Ovary (tissue), 9 donors: ENCODE measurements around the gene NPFFR1. TPM values are rescaled to one million over a fixed set of nuclear protein-coding genes. Genes with fewer than 3 reads are reported as not detected.

Experiments used
- DNase-seq, 5 donors: peaks; one replicate each; pipeline ENCODE4 v3.0.0-alpha.2; 2019 to 2020
- H3K27ac ChIP-seq, 2 donors: fragments of 200-600 bp; one replicate each; pipeline versions ENCODE4 v1.5.1 to v1.8.0; 2019 to 2022
- H3K27me3 ChIP-seq: fragments of 200-600 bp; one replicate; pipeline ENCODE4 v1.8.0; 2022
- H3K36me3 ChIP-seq: fragments of 200-600 bp; sonication (generic); one replicate; pipeline ENCODE4 v1.5.1; 2019
- H3K4me1 ChIP-seq: one replicate; pipeline ENCODE4 v1.8.1; 2013; ENCODE audit warnings: mild to moderate bottlenecking, moderate library complexity; ENCODE audit not compliant: insufficient read depth
- H3K4me3 ChIP-seq: fragments of 200-600 bp; sonication (generic); one replicate; pipeline ENCODE4 v1.5.1; 2017
- H3K9me3 ChIP-seq, 2 donors: fragments of 200-600 bp in 1 of 2; sonication (generic) in 1 of 2; one replicate each; pipeline versions ENCODE4 v1.5.1 to v1.8.1; 2013 to 2019; ENCODE audit warnings: mild to moderate bottlenecking in 1 of 2, moderate library complexity in 1 of 2
- EP300 ChIP-seq: sonication (generic); formaldehyde crosslinking; IDR thresholded peaks from one replicate; pipeline ENCODE4 v1.6.1; 2017; ENCODE audit warnings: antibody characterized with exemption
- POLR2A ChIP-seq: fragments of 450-650 bp; IDR thresholded peaks from one replicate; pipeline ENCODE4 v1.6.1; 2017; ENCODE audit warnings: antibody characterized with exemption, mild to moderate bottlenecking, moderate library complexity
- WGBS, 3 donors: extraction: QIAGEN DNeasy Blood & Tissue Kit in 1 of 3; methylation state at CpG; one replicate each; pipeline versions ENCODE4 v1.1.5 to v1.1.7; 2013 to 2017; 5-methylcytosine and 5-hydroxymethylcytosine counted together
- intact Hi-C, 4 donors: fragments of 100-400 bp; cut with DNase I; formaldehyde crosslinking; loops; one replicate each; pipeline versions ENCODE4 v1.11.0 to v1.15.1; 2022 to 2023
- polyA plus RNA-seq, 2 donors: library from polyadenylated mRNA; stranded (reverse); fragments of 200-250 nt in 1 of 2; fragments of 350-450 nt in 1 of 2; fragmentation: Illumina TruSeq in 1 of 2; extraction: RNeasy Lipid Tissue Mini Kit (QIAGEN cat#74804) in 1 of 2; gene quantifications; one replicate each; pipeline ENCODE4 v1.2.3, GENCODE V29; 2013 to 2014
- total RNA-seq, 7 donors: library from RNA; depleted of rRNA in 2 of 7; stranded (reverse); fragments of >200 nt in 2 of 7; fragmentation: NEBNext Ultra II Directional in 3 of 7; extraction: Animal tissue kit (Norgen Biotek cat#: 25700) in 3 of 7; gene quantifications; one replicate each; pipeline versions ENCODE4 v1.1.0 to v1.2.4, GENCODE V29; 2016 to 2023
- TF ChIP-seq, protein P1 (sequence below), 3 donors: fragments of 450-650 bp in 2 of 3; fragments of 200-600 bp in 1 of 3; IDR thresholded peaks; one replicate each; pipeline versions ENCODE4 v1.5.1 to v1.8.0; 2016 to 2022; ENCODE audit warnings: antibody characterized with exemption in 3 of 3, mild to moderate bottlenecking in 1 of 3
- donor health status: DM: no; HTN: no; CAD: no; lungs with moderate emphysema.
- donor health status: DM: no; HTN: no; CAD: no.
- donor health status: Bipolar disorder and iron deficiency.
- donor health status: DM: yes; HTN: yes; CAD: no.
- donor health status: DM: no; HTN: no; CAD: no.
- donor health status: DM: yes; HTN: yes; CAD: no.

NPFFR1 gene
- total and polyA plus RNA-seq, 9 donors: 0.04 to 1.1 (median 0.20) TPM

DNA sequence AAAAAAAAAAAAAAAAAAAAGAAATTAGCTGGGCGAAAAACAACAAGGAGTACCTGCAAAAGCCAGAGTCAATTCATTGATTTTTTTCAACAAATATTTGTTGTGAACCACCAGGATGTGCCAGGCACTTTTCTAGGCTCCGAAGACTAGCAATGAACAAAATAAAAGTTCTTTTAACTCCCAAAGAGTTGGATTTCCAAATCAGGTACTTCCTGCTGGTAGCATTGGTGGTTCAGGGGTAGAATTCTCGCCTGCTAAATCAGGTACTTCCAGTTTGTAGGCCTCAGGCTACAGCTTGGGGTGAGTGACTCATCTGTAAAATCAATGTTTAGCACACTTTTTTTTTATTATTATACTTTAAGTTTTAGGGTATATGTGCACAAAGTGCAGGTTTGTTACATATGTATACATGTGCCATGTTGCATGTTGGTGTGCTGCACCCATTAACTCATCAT is 61.4 kb downstream of the NPFFR1 start:
- DNase-seq: no peak
- intact Hi-C loops: loop anchor here in 3 of 4 donors (2.0 to 5.0 kb wide), 2 partner anchors 140 to 142 kb away; no protein-coding TSS in a partner anchor
- TF ChIP-seq, protein P1, sequence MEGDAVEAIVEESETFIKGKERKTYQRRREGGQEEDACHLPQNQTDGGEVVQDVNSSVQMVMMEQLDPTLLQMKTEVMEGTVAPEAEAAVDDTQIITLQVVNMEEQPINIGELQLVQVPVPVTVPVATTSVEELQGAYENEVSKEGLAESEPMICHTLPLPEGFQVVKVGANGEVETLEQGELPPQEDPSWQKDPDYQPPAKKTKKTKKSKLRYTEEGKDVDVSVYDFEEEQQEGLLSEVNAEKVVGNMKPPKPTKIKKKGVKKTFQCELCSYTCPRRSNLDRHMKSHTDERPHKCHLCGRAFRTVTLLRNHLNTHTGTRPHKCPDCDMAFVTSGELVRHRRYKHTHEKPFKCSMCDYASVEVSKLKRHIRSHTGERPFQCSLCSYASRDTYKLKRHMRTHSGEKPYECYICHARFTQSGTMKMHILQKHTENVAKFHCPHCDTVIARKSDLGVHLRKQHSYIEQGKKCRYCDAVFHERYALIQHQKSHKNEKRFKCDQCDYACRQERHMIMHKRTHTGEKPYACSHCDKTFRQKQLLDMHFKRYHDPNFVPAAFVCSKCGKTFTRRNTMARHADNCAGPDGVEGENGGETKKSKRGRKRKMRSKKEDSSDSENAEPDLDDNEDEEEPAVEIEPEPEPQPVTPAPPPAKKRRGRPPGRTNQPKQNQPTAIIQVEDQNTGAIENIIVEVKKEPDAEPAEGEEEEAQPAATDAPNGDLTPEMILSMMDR (IDR thresholded peaks at IDR 0.05): no peak
- TF ChIP-seq EP300: no peak
- TF ChIP-seq POLR2A: no peak

DNA sequence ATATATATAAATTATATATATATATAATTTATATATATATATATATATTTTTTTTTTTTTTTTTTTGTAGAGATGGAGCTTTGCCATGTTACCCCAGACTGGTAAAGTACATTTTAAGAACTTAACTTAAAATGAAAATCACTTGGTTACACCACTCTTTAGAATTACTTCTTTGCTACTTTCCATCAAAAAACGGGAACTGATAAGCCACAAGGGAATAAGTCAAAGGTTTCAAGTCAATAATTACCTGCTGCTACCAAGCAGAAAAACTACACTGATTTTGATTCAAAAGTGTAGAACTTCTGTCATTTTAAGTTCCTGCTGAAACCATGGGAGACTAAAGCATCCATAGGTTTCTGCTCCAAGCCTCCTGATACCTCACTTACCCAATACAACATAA is 62.8 kb downstream of the NPFFR1 start:
- H3K36me3 ChIP-seq: no peaks in the 10 kb centered on the region
- peak overlapping the region in 1 of 2 donors; percentile 15 for H3K27ac ChIP-seq
- TF ChIP-seq, protein P1 (IDR thresholded peaks at IDR 0.05): no peak
- TF ChIP-seq POLR2A: no peak
- no peak for TF ChIP-seq EP300
- DNase-seq: no peak
- no peaks in the 10 kb centered on the region for H3K27me3 ChIP-seq
- 12 to 27% (median 16%) methylated on average over 1 of the region's 1 CpG for WGBS, 3 donors
- no peaks in the 10 kb centered on the region for H3K9me3 ChIP-seq
- no peak overlapping the region for H3K4me3 ChIP-seq
- intact Hi-C loops: loop anchor here in 2 of 4 donors (5.0 kb wide), 1 partner anchor 141 kb away; no protein-coding TSS in a partner anchor
- H3K4me1 ChIP-seq: no peaks in the 10 kb centered on the region

More for the DNA sequence above, 61.4 kb downstream of the NPFFR1 start:
- H3K9me3 ChIP-seq: no peaks in the 10 kb centered on the region
- H3K36me3 ChIP-seq: no peaks in the 10 kb centered on the region
- no peak overlapping the region for H3K4me3 ChIP-seq
- no peaks in the 10 kb centered on the region for H3K27me3 ChIP-seq
- H3K4me1 ChIP-seq: no peaks in the 10 kb centered on the region
- H3K27ac ChIP-seq: no peak overlapping the region
- WGBS, 3 donors: 90 to 97% (median 97%) methylated on average over 3 of the region's 3 CpGs

DNA sequence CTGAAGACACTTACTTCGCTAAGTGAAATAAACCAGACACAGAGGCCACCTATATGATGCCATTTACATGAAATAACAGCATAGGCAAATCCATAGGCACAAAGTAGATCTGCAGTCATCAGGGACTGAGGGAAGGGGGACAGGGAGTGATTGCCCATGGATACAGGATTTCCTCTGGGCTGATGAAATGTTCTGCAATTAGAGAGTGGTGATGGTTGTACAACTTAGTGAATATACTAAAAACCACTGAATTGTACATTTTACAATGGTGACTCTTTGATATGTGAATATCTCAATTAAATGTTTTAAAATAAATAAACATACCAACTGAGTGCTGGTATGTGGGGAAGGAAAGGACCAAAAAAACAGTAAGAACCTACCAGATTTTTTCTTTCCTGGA is 70.9 kb downstream of the NPFFR1 start:
- no peak overlapping the region for H3K4me3 ChIP-seq
- no peak overlapping the region for H3K27ac ChIP-seq
- no peaks in the 10 kb centered on the region for H3K4me1 ChIP-seq
- no peaks in the 10 kb centered on the region for H3K36me3 ChIP-seq
- DNase-seq: no peak
- 93 to 98% (median 98%) methylated on average over 1 of the region's 1 CpG for WGBS, 3 donors
- intact Hi-C loops: no loop called here
- TF ChIP-seq EP300 (no peak), POLR2A (no peak)
- TF ChIP-seq, protein P1 (IDR thresholded peaks at IDR 0.05): no peak
- no peaks in the 10 kb centered on the region for H3K27me3 ChIP-seq
- no peaks in the 10 kb centered on the region for H3K9me3 ChIP-seq

DNA sequence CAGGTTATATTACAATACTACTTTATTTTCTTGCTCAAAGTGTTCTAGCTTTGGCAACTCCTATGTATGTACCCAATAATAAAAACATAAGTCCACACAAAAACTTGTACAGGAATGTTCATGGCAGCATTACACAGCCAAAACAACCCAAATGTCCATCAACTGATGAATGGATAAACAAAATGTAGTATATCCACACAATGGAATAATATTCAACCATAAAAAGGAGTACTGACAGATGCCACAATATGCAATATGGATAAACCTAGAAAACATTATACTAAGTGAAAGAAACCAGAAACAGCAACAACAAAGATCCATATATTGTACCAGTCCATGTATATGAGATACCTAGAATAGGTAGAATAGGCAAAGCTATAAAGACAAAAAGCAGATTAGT is 71.5 kb downstream of the NPFFR1 start:
- intact Hi-C loops: no loop called here
- no peak for TF ChIP-seq EP300
- TF ChIP-seq, protein P1 (IDR thresholded peaks at IDR 0.05): no peak
- no peak for TF ChIP-seq POLR2A
- H3K27ac ChIP-seq: no peak overlapping the region
- no peak for DNase-seq
- no peaks in the 10 kb centered on the region for H3K27me3 ChIP-seq
- H3K9me3 ChIP-seq: no peaks in the 10 kb centered on the region
- H3K4me3 ChIP-seq: no peak overlapping the region
- H3K4me1 ChIP-seq: no peaks in the 10 kb centered on the region
- no peaks in the 10 kb centered on the region for H3K36me3 ChIP-seq
